ENCODE results near the gene LGR4. TPM values are rescaled to one million over a fixed set of nuclear protein-coding genes. Genes with fewer than 3 reads are reported as not detected.

Gene LGR4
- total and polyA plus RNA-seq, 11 donors: 7.4 to 39.1 (median 28.3) TPM

- no peak for TF ChIP-seq CTCF (IDR thresholded peaks at IDR 0.05)
- TF ChIP-seq POLR2A (IDR thresholded peaks at IDR 0.05): no peak
- H3K36me3 ChIP-seq: no peaks in the 10 kb centered on the region
- DNase-seq (no peak), ATAC-seq (no peak)
- no peak overlapping the region for H3K4me3 ChIP-seq
- H3K27me3 ChIP-seq: no peaks in the 10 kb centered on the region
- peaks cover 0 to 28% (median 0%) of the 10 kb centered on the region in 12 donors for H3K4me1 ChIP-seq
- no peak overlapping the region for H3K27ac ChIP-seq
- intact Hi-C loops (cut with DNase I): no loop called here
- H3K9me3 ChIP-seq: no peaks in the 10 kb centered on the region
Observed at GRCh38 chr11:27350511-27350910, 122.1 kb downstream of the LGR4 start.

DNA sequence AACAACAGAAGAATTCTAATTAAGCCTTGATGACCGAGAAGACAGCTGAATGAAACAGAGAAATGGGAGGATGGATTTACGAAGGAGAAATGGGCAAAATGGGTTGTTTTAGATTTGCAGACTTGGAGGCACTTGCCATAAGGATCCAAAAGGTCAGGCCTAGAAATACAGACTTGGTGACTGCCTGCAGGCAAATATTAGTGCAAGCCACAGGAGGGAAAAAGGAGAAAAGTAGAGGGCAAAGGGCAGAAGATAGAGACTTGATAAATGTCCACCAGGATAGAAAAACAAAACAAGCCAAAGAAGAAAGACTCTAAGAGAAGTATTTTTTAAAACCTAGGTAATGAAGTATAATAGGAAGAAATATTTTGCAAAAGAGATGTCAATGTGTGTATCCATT lies 122.7 kb downstream of the LGR4 start:
- Histone ChIP-seq H3K4me1 (peaks cover 0 to 25% (median 0%) of the 10 kb centered on the region in 12 donors), H3K36me3 (no peaks in the 10 kb centered on the region), H3K9me3 (no peaks in the 10 kb centered on the region), H3K27me3 (no peaks in the 10 kb centered on the region), H3K27ac (no peak overlapping the region), H3K4me3 (no peak overlapping the region)
- DNase-seq (no peak), ATAC-seq (no peak)
- 94 to 98% (median 96%) methylated on average over 2 of the region's 2 CpGs for WGBS, 4 donors
- intact Hi-C loops (cut with DNase I): no loop called here
- no peak for TF ChIP-seq POLR2A (IDR thresholded peaks at IDR 0.05)
- TF ChIP-seq CTCF (IDR thresholded peaks at IDR 0.05): no peak

DNA sequence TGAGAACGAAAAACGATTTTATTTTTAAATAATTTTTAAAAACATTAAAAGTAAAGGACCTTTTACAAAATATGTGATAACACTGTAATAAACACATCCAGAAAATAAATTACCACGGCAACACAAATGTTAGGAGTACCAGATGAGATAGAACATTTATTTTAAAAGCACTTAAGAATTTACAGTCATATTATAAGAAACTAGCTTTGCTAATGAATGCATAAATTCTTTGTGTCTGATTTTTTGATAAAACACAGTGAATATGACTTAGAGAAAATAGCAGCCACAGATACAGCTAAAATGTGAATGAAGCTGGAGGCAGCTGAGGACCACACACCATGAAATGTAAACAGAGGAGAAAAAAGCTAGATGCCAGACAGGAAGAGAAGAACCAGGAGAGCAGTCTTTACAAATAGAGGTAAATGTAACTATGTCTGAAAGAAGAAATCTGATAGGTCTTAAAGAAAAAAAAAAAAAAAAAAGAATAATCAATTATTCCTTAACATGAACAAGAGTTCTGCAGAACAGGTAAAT lies 124.2 kb downstream of the LGR4 start:
- Histone ChIP-seq H3K4me1 (peaks cover 0 to 25% (median 0%) of the 10 kb centered on the region in 12 donors), H3K9me3 (no peaks in the 10 kb centered on the region), H3K4me3 (peak overlapping the region in 1 of 12 donors; percentile 6), H3K27me3 (no peaks in the 10 kb centered on the region), H3K36me3 (no peaks in the 10 kb centered on the region), H3K27ac (no peak overlapping the region)
- 35 to 42% (median 37%) methylated on average over 3 of the region's 3 CpGs for WGBS, 4 donors
- DNase-seq: no peak
- TF ChIP-seq POLR2A (IDR thresholded peaks at IDR 0.05) (no peak), CTCF (IDR thresholded peaks at IDR 0.05) (no peak)
- no peak for ATAC-seq
- intact Hi-C loops (cut with DNase I): no loop called here

DNA sequence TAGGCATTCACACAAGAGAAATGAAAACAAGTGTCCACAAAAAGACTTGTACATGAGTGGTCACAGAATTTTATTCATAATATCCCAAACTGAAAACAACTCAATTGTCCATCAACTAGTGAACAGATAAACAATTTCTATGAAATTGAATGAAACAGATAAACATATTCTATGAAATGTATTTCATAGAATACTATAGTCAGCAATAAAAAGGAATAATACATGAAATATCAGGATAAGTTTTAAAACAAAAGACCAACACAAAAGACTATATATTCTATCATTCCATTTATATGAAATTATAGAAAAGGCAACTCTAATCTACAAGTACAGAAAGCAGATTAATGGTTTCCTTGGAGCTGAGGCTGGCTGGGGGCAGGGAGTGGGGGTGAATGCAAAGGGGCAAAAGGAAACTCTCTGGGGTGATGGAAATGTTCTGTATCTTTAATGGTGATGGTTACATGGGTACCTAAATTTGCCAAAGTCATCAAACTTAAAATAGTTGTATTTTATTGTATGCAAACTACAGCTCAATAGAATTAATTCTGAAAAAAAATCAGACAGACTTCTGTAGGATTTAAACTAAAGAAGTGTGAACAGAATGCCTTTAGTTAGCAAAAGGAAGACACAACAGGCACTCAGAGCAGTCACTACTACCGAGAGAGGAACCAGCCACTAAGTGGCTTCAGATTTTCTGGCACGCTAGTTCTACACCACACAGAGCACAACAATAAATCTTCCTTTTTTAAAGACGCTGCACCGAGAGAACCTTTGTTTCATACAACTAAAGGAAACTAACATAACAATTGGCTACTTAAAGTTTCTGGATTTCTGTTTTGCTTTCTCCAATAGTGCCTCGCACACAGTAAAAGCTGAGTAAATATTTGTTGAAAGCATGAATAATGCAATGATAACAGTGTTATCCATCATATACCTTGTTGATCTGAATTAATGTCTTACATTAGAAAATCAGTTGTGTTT lies 124.9 kb downstream of the LGR4 start:
- intact Hi-C loops (cut with DNase I): no loop called here
- Histone ChIP-seq H3K4me1 (peaks cover 0 to 25% (median 0%) of the 10 kb centered on the region in 12 donors), H3K27me3 (no peaks in the 10 kb centered on the region), H3K27ac (no peak overlapping the region), H3K36me3 (no peaks in the 10 kb centered on the region), H3K4me3 (peak overlapping the region in 1 of 12 donors; percentile 6), H3K9me3 (no peaks in the 10 kb centered on the region)
- ATAC-seq: no peak
- TF ChIP-seq POLR2A (IDR thresholded peaks at IDR 0.05) (no peak), CTCF (IDR thresholded peaks at IDR 0.05) (no peak)
- 50 to 62% (median 56%) methylated on average over 5 of the region's 5 CpGs for WGBS, 4 donors
- no peak for DNase-seq

All from heart left ventricle (tissue), 16 donors.